ENCODE results near the gene VTI1A. TPM values are rescaled to one million over a fixed set of nuclear protein-coding genes. Genes with fewer than 3 reads are reported as not detected.

VTI1A gene
- total RNA-seq, 1 donor from 2014 or later = 33.3 TPM

DNA sequence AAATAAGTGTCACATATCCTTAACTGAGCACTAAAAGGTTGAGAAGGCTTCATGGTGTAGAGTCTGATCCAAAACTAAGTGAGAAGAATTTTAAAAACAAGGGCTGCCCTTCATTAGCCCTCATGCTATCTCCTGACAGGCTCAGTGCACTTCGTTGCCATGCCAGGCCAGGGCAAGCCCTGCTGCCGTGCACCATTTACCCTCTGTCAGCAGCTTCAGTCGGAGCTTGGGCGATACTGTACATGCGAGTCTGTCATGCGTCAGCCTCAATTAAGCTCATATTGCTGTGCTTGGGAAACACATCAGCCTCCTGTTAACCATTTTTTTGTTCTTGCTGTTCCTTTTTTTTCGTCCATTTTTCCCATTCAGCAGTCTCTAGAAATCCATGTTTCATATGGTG lies 166.6 kb downstream of the VTI1A start:
- Histone ChIP-seq H3K79me2 (ENCODE audit: insufficient read depth, low read length) (no peaks in the 10 kb centered on the region), H3K4me1 (ENCODE audit: insufficient read depth, low read length) (no peaks in the 10 kb centered on the region), H3K4me2 (ENCODE audit: low read length) (no peak overlapping the region), H3K27me3 (ENCODE audit: insufficient read depth, low read length) (no peaks in the 10 kb centered on the region), H3K4me3 (ENCODE audit: insufficient read depth, low read depth, low read length) (no peak overlapping the region), H3K36me3 (ENCODE audit: insufficient read depth, low read length) (no peaks in the 10 kb centered on the region), H3K27ac (ENCODE audit: low read depth, low read length) (no peak overlapping the region), H4K20me1 (ENCODE audit: insufficient read depth, low read length) (no peaks in the 10 kb centered on the region), H2AFZ (ENCODE audit: low read depth, low read length) (no peak overlapping the region), H3K9ac (ENCODE audit: low read length) (no peak overlapping the region), H3K9me3 (ENCODE audit: insufficient read depth, low read depth, low read length) (no peaks in the 10 kb centered on the region)
- DNase-seq (ENCODE audit: low read depth) (no peak), FAIRE-seq (no peak)
- no peak for TF ChIP-seq EZH2 (IDR thresholded peaks at IDR 0.05; ENCODE audit: insufficient read depth, low read length)
- TF ChIP-seq, protein P1, sequence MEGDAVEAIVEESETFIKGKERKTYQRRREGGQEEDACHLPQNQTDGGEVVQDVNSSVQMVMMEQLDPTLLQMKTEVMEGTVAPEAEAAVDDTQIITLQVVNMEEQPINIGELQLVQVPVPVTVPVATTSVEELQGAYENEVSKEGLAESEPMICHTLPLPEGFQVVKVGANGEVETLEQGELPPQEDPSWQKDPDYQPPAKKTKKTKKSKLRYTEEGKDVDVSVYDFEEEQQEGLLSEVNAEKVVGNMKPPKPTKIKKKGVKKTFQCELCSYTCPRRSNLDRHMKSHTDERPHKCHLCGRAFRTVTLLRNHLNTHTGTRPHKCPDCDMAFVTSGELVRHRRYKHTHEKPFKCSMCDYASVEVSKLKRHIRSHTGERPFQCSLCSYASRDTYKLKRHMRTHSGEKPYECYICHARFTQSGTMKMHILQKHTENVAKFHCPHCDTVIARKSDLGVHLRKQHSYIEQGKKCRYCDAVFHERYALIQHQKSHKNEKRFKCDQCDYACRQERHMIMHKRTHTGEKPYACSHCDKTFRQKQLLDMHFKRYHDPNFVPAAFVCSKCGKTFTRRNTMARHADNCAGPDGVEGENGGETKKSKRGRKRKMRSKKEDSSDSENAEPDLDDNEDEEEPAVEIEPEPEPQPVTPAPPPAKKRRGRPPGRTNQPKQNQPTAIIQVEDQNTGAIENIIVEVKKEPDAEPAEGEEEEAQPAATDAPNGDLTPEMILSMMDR (IDR thresholded peaks at IDR 0.05; ENCODE audit: insufficient read depth, low read depth, low read length) = no peak
- Mint-ChIP-seq H3K36me3 (ENCODE audit: low read depth, unreplicated experiment) (no peaks in the 10 kb centered on the region), H3K27ac (ENCODE audit: unreplicated experiment) (no peak overlapping the region), H3K4me1 (ENCODE audit: low read depth, unreplicated experiment) (no peaks in the 10 kb centered on the region), H3K4me3 (ENCODE audit: unreplicated experiment) (no peak overlapping the region), H3K9me3 (ENCODE audit: unreplicated experiment) (peaks cover 2% of the 10 kb centered on the region), H3K27me3 (ENCODE audit: low read depth, unreplicated experiment) (no peaks in the 10 kb centered on the region)

DNA sequence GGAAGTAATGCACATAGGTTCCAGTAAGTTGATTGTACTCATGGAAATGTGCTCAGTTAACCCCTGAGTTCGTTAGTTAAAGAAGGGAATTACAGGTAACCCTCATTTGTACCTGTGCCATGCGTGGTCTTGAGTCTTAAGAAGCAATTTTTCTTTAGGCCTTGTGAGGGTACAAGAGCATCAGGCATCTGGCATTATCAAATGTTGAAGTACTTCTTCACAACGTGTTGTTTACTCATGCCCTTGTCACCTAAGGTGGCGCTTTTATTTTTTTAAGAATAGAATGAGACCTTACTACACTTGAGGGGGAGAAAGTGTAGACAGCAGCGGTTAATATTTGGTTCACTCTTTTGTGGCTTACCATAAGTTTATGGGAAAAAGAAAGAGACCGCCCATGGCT lies 167.1 kb downstream of the VTI1A start:
- Histone ChIP-seq H3K79me2 (ENCODE audit: insufficient read depth, low read length) (no peaks in the 10 kb centered on the region), H3K4me2 (ENCODE audit: low read length) (no peak overlapping the region), H4K20me1 (ENCODE audit: insufficient read depth, low read length) (no peaks in the 10 kb centered on the region), H3K4me1 (ENCODE audit: insufficient read depth, low read length) (no peaks in the 10 kb centered on the region), H3K9ac (ENCODE audit: low read length) (no peak overlapping the region), H3K9me3 (ENCODE audit: insufficient read depth, low read depth, low read length) (no peaks in the 10 kb centered on the region), H3K36me3 (ENCODE audit: insufficient read depth, low read length) (no peaks in the 10 kb centered on the region), H2AFZ (ENCODE audit: low read depth, low read length) (no peak overlapping the region), H3K27me3 (ENCODE audit: insufficient read depth, low read length) (no peaks in the 10 kb centered on the region), H3K27ac (ENCODE audit: low read depth, low read length) (no peak overlapping the region), H3K4me3 (ENCODE audit: insufficient read depth, low read depth, low read length) (no peak overlapping the region)
- Mint-ChIP-seq H3K9me3 (ENCODE audit: unreplicated experiment) (peaks cover 2% of the 10 kb centered on the region), H3K27me3 (ENCODE audit: low read depth, unreplicated experiment) (no peaks in the 10 kb centered on the region), H3K4me3 (ENCODE audit: unreplicated experiment) (no peak overlapping the region), H3K36me3 (ENCODE audit: low read depth, unreplicated experiment) (no peaks in the 10 kb centered on the region), H3K4me1 (ENCODE audit: low read depth, unreplicated experiment) (no peaks in the 10 kb centered on the region), H3K27ac (ENCODE audit: unreplicated experiment) (no peak overlapping the region)
- DNase-seq (ENCODE audit: low read depth) = no peak
- TF ChIP-seq, protein P1 (IDR thresholded peaks at IDR 0.05; ENCODE audit: insufficient read depth, low read depth, low read length) = no peak
- no peak for TF ChIP-seq EZH2 (IDR thresholded peaks at IDR 0.05; ENCODE audit: insufficient read depth, low read length)
- no peak for FAIRE-seq

DNA sequence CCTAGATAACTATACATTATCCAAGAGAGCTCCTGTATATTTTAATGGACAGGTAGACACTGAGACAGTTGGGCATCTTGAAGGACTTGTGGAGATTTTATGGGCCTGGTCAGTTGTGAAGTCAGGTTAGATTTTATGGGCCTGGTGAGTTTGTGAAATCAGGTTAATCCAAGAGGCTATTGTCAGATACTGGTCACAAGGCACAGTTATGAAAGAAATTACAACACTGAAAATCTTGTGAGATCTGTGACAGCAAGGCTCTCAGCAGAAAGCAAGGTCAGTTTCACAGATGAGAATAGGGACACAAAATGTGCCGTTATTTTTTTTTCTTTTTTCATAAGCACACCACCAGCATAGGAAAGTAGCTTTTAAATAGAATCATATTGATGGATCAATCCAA lies 167.6 kb downstream of the VTI1A start:
- Histone ChIP-seq H3K9ac (ENCODE audit: low read length) (no peak overlapping the region), H3K4me1 (ENCODE audit: insufficient read depth, low read length) (no peaks in the 10 kb centered on the region), H3K4me2 (ENCODE audit: low read length) (no peak overlapping the region), H3K27ac (ENCODE audit: low read depth, low read length) (no peak overlapping the region), H3K27me3 (ENCODE audit: insufficient read depth, low read length) (no peaks in the 10 kb centered on the region), H4K20me1 (ENCODE audit: insufficient read depth, low read length) (no peaks in the 10 kb centered on the region), H3K36me3 (ENCODE audit: insufficient read depth, low read length) (no peaks in the 10 kb centered on the region), H3K9me3 (ENCODE audit: insufficient read depth, low read depth, low read length) (no peaks in the 10 kb centered on the region), H2AFZ (ENCODE audit: low read depth, low read length) (no peak overlapping the region), H3K4me3 (ENCODE audit: insufficient read depth, low read depth, low read length) (no peak overlapping the region), H3K79me2 (ENCODE audit: insufficient read depth, low read length) (no peaks in the 10 kb centered on the region)
- Mint-ChIP-seq H3K4me3 (ENCODE audit: unreplicated experiment) (no peak overlapping the region), H3K36me3 (ENCODE audit: low read depth, unreplicated experiment) (peaks cover 1% of the 10 kb centered on the region), H3K27ac (ENCODE audit: unreplicated experiment) (no peak overlapping the region), H3K4me1 (ENCODE audit: low read depth, unreplicated experiment) (no peaks in the 10 kb centered on the region), H3K27me3 (ENCODE audit: low read depth, unreplicated experiment) (no peaks in the 10 kb centered on the region), H3K9me3 (ENCODE audit: unreplicated experiment) (peaks cover 2% of the 10 kb centered on the region)
- FAIRE-seq (no peak), DNase-seq (ENCODE audit: low read depth) (no peak)
- TF ChIP-seq, protein P1 (IDR thresholded peaks at IDR 0.05; ENCODE audit: insufficient read depth, low read depth, low read length) = no peak
- no peak for TF ChIP-seq EZH2 (IDR thresholded peaks at IDR 0.05; ENCODE audit: insufficient read depth, low read length)

Measured in astrocyte (in vitro differentiated cells and primary cell).